SK-N-SH (cell line): Measurements from ENCODE around the gene ARHGEF28. TPM values are rescaled to one million over a fixed set of nuclear protein-coding genes. Genes with fewer than 3 reads are reported as not detected.

ENCODE experiments used
- CTCF ChIA-PET: fragments of 300-600, 350-600 bp; formaldehyde crosslinking; extraction: SDS; loops from one replicate; lab custom pipeline; 2021; lab: Yijun Ruan, JAX
- POLR2A ChIA-PET: fragments of 350-600 bp; sonication (Branson Sonifier 250); formaldehyde crosslinking; extraction: SDS; loops from one replicate; lab custom pipeline; 2020; ENCODE audit warnings: antibody characterized with exemption, inconsistent platforms; lab: Yijun Ruan, JAX
- DNase-seq: peaks from one replicate; pipeline ENCODE4 v3.0.0; 2012
- H2AFZ ChIP-seq: fragments of 200-600 bp; sonication (generic); 2 replicates; pipeline ENCODE4 v1.8.1; 2016; ENCODE audit warnings: antibody characterized with exemption, mild to moderate bottlenecking, low read depth
- H3F3A ChIP-seq: fragments of 200-600 bp; sonication (generic); replicated peaks from 2 replicates; pipeline ENCODE3; 2016; ENCODE audit warnings: antibody characterized with exemption, mild to moderate bottlenecking; ENCODE audit not compliant: insufficient read depth
- H3K27ac ChIP-seq, 2 experiments: fragments of 200-500 bp in 1 of 2; fragments of 200-600 bp in 1 of 2; sonication (Bioruptor generic) in 1 of 2; sonication (generic), shearing (Covaris generic) in 1 of 2; 2 replicates each; pipeline versions ENCODE4 v1.5.1 to v1.6.1; 2014 to 2016; ENCODE audit warnings: low read depth in 2 of 2, inconsistent platforms in 1 of 2, low read length in 1 of 2, mild to moderate bottlenecking in 1 of 2, mixed read lengths in 1 of 2
- H3K27me3 ChIP-seq: fragments of 200-600 bp; sonication (generic), shearing (Covaris generic); 2 replicates; pipeline ENCODE4 v1.6.1; 2016; ENCODE audit warnings: mixed run types; ENCODE audit not compliant: insufficient read depth
- H3K36me3 ChIP-seq, 2 experiments: fragments of 200-500 bp in 1 of 2; fragments of 200-600 bp in 1 of 2; sonication (Bioruptor generic) in 1 of 2; sonication (generic) in 1 of 2; replicated peaks in 1 of 2; 2 replicates each; pipeline versions ENCODE3 to v1.5.1; 2014 to 2016; ENCODE audit warnings: low read length in 1 of 2, mild to moderate bottlenecking in 1 of 2; ENCODE audit not compliant: insufficient read depth in 2 of 2, control insufficient read depth in 1 of 2
- H3K4me1 ChIP-seq, 2 experiments: fragments of 200-500 bp in 1 of 2; fragments of 200-600 bp in 1 of 2; sonication (Bioruptor generic) in 1 of 2; sonication (generic), shearing (Covaris generic) in 1 of 2; 2 replicates each; pipeline versions ENCODE4 v1.5.1 to v1.6.1; 2014 to 2016; ENCODE audit warnings: low read depth in 1 of 2, low read length in 1 of 2, mixed run types in 1 of 2; ENCODE audit not compliant: insufficient read depth in 2 of 2, control insufficient read depth in 1 of 2
- H3K4me2 ChIP-seq: fragments of 200-600 bp; sonication (generic), shearing (Covaris generic); 2 replicates; pipeline ENCODE4 v1.6.1; 2017; ENCODE audit warnings: mixed run types
- H3K4me3 ChIP-seq, 2 experiments: fragments of 200-500 bp in 1 of 2; fragments of 200-600 bp in 1 of 2; sonication (Bioruptor generic) in 1 of 2; sonication (generic), shearing (Covaris generic) in 1 of 2; 2 replicates each; pipeline versions ENCODE4 v1.5.1 to v1.8.1; 2014 to 2016; ENCODE audit warnings: low read depth in 2 of 2, inconsistent platforms in 1 of 2, low read length in 1 of 2, mild to moderate bottlenecking in 1 of 2, mixed read lengths in 1 of 2, moderate library complexity in 1 of 2
- H3K79me2 ChIP-seq: fragments of 200-600 bp; sonication (generic); 2 replicates; pipeline ENCODE4 v1.8.1; 2017; ENCODE audit warnings: mild to moderate bottlenecking; ENCODE audit not compliant: insufficient read depth
- H3K9ac ChIP-seq: fragments of 200-600 bp; sonication (generic); 2 replicates; pipeline ENCODE4 v1.6.1; 2017; ENCODE audit warnings: mixed run types
- H3K9me2 ChIP-seq: fragments of 200-600 bp; sonication (generic); 2 replicates; pipeline ENCODE4 v1.6.1; 2017; ENCODE audit warnings: mixed run types
- H3K9me3 ChIP-seq: fragments of 200-600 bp; sonication (generic); 2 replicates; pipeline ENCODE4 v1.6.1; 2017; ENCODE audit warnings: mixed run types, mild to moderate bottlenecking, moderate library complexity
- H4K20me1 ChIP-seq: fragments of 200-600 bp; sonication (generic); 2 replicates; pipeline ENCODE4 v1.6.1; 2017; ENCODE audit warnings: mild to moderate bottlenecking, mixed run types; ENCODE audit not compliant: insufficient read depth
- EP300 ChIP-seq, 2 experiments: IDR thresholded peaks; 2 replicates each; pipeline versions ENCODE4 v1.4.0 to v1.6.1; 2012; ENCODE audit warnings: borderline replicate concordance in 1 of 2, low read depth in 1 of 2, low read length in 1 of 2
- EZH2phosphoT487 ChIP-seq: fragments of 200-600 bp; sonication (generic); IDR thresholded peaks from 2 replicates; pipeline ENCODE4 v1.6.1; 2017; ENCODE audit warnings: low read depth, mixed run types, mild to moderate bottlenecking, antibody characterized with exemption, moderate library complexity, borderline replicate concordance
- GABPA ChIP-seq: IDR thresholded peaks from 2 replicates; pipeline ENCODE4 v1.4.0; 2012; ENCODE audit warnings: low read depth, mild to moderate bottlenecking
- MAX ChIP-seq: IDR thresholded peaks from 2 replicates; pipeline ENCODE4 v1.4.0; 2012; ENCODE audit warnings: low read depth
- NRF1 ChIP-seq: IDR thresholded peaks from 2 replicates; pipeline ENCODE4 v1.6.1; 2012; ENCODE audit warnings: low read depth, mild to moderate bottlenecking, low read length
- PBX3 ChIP-seq: IDR thresholded peaks from 2 replicates; pipeline ENCODE4; 2012
- POLR2AphosphoS5 ChIP-seq: IDR thresholded peaks from 2 replicates; pipeline ENCODE4 v1.6.1; 2012; ENCODE audit warnings: low read depth, low read length
- RCOR1 ChIP-seq: fragments of 150-350 bp; IDR thresholded peaks from 2 replicates; pipeline ENCODE4 v1.6.1; 2017; ENCODE audit warnings: antibody characterized with exemption, low read length
- REST ChIP-seq: IDR thresholded peaks from 2 replicates; pipeline ENCODE4 v1.6.1; 2012; ENCODE audit warnings: mild to moderate bottlenecking, low read depth, low read length, moderate library complexity
- RFX5 ChIP-seq: IDR thresholded peaks from 2 replicates; pipeline ENCODE4 v1.6.1; 2012; ENCODE audit warnings: mild to moderate bottlenecking, improper control_type of control experiment, low read length
- RXRA ChIP-seq: IDR thresholded peaks from 2 replicates; pipeline ENCODE4 v1.4.0; 2012; ENCODE audit warnings: low read depth, mild to moderate bottlenecking, borderline replicate concordance
- TAF1 ChIP-seq: IDR thresholded peaks from 2 replicates; pipeline ENCODE4 v1.6.1; 2012; ENCODE audit warnings: low read depth, mild to moderate bottlenecking, low read length, moderate library complexity, borderline replicate concordance
- TCF12 ChIP-seq: IDR thresholded peaks from 2 replicates; pipeline ENCODE4 v1.4.0; 2012
- TEAD4 ChIP-seq: IDR thresholded peaks from 2 replicates; pipeline ENCODE4 v1.4.0; 2012; ENCODE audit warnings: mild to moderate bottlenecking, borderline replicate concordance; ENCODE audit not compliant: insufficient read depth
- ZBTB33 ChIP-seq: IDR thresholded peaks from 2 replicates; pipeline ENCODE4 v1.4.0; 2012; ENCODE audit warnings: low read depth, borderline replicate concordance
- WGBS: methylation state at CpG from one replicate; pipeline ENCODE4 v1.1.6; 2017; ENCODE audit warnings: low lambda C conversion rate; 5-methylcytosine and 5-hydroxymethylcytosine counted together
- polyA plus RNA-seq, 3 experiments: library from polyadenylated mRNA; depleted of rRNA; stranded (reverse); fragments of >200 nt; gene quantifications; 2 replicates each; pipeline ENCODE4 v1.2.3, GENCODE V29; 2012
- TF ChIP-seq, protein P1 (sequence below): fragments of 200-600 bp; sonication (generic); IDR thresholded peaks from 2 replicates; pipeline ENCODE4 v1.6.1; 2017; ENCODE audit warnings: antibody characterized with exemption, mild to moderate bottlenecking, moderate library complexity

ARHGEF28 gene
- polyA plus RNA-seq, 1 of the 3 experiments (the other 2 are of a cell fraction), result 4.2 TPM

- no peaks in the 10 kb centered on the region for H3K9me3 ChIP-seq
- no peaks in the 10 kb centered on the region for H3K9me2 ChIP-seq
- ChIA-PET CTCF (no interaction called here), POLR2A (no interaction called here)
- H3K9ac ChIP-seq, result no peak overlapping the region
- H3K27me3 ChIP-seq, result no peaks in the 10 kb centered on the region
- no peak overlapping the region for H3K4me2 ChIP-seq
- no peak for DNase-seq
- TF ChIP-seq RXRA (no peak), TCF12 (no peak), RCOR1 (no peak), EP300 (IDR thresholded peaks at IDR 0.05; ENCODE audit: borderline replicate concordance in 1 of 2, low read depth in 1 of 2, low read length in 1 of 2) (no peak), GABPA (no peak), TAF1 (no peak), REST (no peak), EZH2phosphoT487 (no peak), PBX3 (no peak), RFX5 (no peak), TEAD4 (no peak), MAX (no peak), ZBTB33 (no peak), NRF1 (no peak), POLR2AphosphoS5 (no peak)
- TF ChIP-seq, protein P1, sequence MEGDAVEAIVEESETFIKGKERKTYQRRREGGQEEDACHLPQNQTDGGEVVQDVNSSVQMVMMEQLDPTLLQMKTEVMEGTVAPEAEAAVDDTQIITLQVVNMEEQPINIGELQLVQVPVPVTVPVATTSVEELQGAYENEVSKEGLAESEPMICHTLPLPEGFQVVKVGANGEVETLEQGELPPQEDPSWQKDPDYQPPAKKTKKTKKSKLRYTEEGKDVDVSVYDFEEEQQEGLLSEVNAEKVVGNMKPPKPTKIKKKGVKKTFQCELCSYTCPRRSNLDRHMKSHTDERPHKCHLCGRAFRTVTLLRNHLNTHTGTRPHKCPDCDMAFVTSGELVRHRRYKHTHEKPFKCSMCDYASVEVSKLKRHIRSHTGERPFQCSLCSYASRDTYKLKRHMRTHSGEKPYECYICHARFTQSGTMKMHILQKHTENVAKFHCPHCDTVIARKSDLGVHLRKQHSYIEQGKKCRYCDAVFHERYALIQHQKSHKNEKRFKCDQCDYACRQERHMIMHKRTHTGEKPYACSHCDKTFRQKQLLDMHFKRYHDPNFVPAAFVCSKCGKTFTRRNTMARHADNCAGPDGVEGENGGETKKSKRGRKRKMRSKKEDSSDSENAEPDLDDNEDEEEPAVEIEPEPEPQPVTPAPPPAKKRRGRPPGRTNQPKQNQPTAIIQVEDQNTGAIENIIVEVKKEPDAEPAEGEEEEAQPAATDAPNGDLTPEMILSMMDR, result no peak
- TF ChIP-seq, all 33 proteins: peak for 0
- H3K4me3 ChIP-seq, result no peak overlapping the region
- H3F3A ChIP-seq, result peaks cover 3% of the 10 kb centered on the region
- H2AFZ ChIP-seq, result no peak overlapping the region
- peaks cover 19% of the 10 kb centered on the region for H3K79me2 ChIP-seq
- no peaks in the 10 kb centered on the region for H4K20me1 ChIP-seq
- no peaks in the 10 kb centered on the region for H3K36me3 ChIP-seq
- H3K4me1 ChIP-seq, result no peaks in the 10 kb centered on the region; a peak in 2 of 4 replicates
- 71% methylated on average over 4 of the region's 4 CpGs for WGBS
- H3K27ac ChIP-seq, result no peak overlapping the region
Observed at GRCh38 chr5:73668017-73668416, 42.0 kb downstream of the ARHGEF28 start.
